ENCODE results near the gene ALKBH8.

GRCh38 chr11:107605061-107606006 is 39.8 kb upstream of the ALKBH8 start:
- no peak for TF ChIP-seq CTCF (IDR thresholded peaks at IDR 0.05)
- TF ChIP-seq POLR2A (IDR thresholded peaks at IDR 0.05) = no peak
